EL (cell line): ENCODE results near the gene PARN.
A peak's percentile ranks its signal among the peaks of the same experiment; 100 is the strongest.
"Not testable (repeated sequence)": the region's sequence is repeated elsewhere in the genome, so short reads cannot be mapped to it uniquely, and the experiment has no call there.

Experiments used
- DNase-seq: peaks from one replicate; pipeline ENCODE4 v3.0.0-alpha.2; 2016

Gene PARN

DNA sequence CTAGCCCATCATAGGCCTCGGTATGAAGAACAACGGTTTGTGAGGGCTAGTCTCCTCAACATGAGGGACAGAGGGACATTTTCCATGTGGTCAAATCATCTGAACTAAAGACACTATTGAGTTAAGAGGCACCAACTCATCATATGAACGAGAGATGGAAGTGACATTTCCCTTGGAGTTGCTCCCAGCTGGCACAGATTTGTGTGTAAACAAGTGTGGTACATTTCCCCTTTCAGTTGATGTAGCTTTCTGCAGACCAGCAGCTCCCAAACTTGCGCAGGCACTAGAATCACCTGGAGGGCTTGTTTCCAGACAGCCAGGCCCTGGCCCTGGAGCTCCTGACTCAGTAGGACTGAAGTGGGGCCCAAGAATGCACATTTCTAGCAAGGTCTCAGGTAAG lies 205.5 kb downstream of the PARN start:
- DNase-seq, result no peak

- peak; percentile 31 for DNase-seq
These were observed 206.7 kb downstream of the PARN start for GRCh38 chr16:14423344-14423743.

- DNase-seq, result no peak
These were observed 209.2 kb downstream of the PARN start for GRCh38 chr16:14420721-14421488.

GRCh38 chr16:14420243-14420642 lies 209.8 kb downstream of the PARN start:
- not testable (repeated sequence) for DNase-seq

DNA sequence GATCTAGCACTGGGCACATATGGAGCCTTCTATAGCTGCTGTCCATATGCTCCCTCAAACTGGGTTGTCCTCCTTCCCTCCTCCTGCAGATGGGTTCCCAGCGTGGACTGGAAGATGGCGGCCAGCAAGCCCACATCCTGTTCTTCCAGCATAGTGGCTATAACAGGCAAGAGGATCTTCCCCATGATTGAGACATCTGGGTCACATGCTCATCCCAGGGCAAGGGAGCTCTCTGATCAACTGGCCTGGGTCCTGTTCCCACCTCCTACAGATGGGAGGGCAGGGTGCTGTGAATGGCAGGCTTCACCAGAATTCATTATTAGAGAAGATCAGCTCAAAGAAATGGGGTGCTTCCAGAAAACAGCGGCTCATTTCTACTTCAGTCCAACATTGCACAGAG lies 210.2 kb downstream of the PARN start:
- no peak for DNase-seq

DNA sequence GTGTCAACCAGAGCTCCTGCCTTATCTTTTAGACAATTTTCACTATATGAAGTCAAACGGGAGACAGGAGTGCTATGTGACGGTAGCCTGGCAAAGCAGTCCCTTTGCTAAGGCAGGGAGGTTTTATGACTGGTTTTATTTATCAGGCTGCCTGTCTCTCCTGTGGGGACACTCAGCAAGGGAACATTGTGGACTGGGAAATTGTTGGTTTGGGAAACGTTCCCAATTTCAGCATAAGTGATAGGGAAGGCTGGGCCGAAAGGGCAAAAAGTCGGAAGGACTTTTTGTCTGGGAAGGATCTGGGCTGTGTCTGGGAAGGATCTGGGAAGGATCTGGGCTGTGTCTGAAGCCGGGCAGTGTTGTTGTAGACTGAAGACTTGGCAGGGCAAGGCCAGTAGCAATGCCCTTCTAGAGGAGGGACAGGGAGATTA lies 211.2 kb downstream of the PARN start:
- DNase-seq, result no peak

DNA sequence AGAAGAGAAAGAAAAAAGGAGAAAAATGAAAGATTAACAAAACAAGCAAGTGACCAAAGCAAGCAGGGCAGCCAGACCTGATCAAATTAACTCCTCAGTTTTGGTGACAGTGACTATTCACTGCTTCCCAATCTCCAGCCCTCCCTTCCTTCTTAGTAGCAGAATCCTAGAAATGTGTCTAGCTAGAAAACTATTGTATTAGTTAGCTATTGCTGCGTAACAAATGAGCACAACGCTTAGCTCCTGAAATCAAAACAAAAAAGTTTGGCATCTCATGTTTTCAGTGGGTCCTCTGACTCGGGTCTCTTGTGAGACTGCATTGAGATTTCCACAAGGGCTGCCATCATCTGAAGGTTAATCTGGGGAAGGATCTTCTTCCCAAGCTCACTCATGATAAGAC lies 213.9 kb downstream of the PARN start:
- no peak for DNase-seq

GRCh38 chr16:14415291-14415690 lies 214.8 kb downstream of the PARN start:
- DNase-seq, result no peak

- peak; percentile 96 for DNase-seq
These were observed 220.5 kb downstream of the PARN start for GRCh38 chr16:14409563-14409962.

DNA sequence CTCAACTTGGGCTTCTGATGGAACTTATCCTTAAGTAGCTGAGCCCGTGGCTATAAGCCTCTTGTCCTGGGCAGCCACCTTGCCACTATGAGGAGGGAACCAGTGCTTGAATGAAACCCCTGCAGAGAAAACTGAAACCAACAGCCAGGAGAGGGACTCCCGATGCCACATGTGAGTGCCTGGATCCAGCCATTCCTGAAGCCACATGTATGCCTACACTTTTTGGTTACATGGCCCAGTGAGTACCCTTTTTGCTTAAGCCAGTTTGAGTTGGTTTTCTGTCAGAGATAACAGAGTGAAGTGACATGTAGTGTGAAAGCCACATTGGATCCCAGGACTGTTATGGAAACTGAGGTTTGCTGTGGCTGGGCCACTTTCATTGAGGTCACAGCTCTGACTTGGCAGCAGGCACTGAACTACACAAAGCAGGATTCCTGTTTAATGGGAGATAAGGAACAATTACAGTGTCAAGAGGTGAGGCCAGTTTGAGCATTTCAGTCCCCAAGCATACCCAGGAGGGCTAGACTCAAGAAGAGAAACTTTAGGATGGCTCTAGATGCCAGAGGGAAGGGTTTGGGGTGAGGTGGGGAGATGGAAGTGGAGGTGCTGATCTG lies 222.2 kb downstream of the PARN start:
- no peak for DNase-seq

GRCh38 chr16:14405611-14406537 lies 224.2 kb downstream of the PARN start:
- peak; percentile 22 for DNase-seq

GRCh38 chr16:14403001-14403389 lies 227.1 kb downstream of the PARN start:
- DNase-seq, result not testable (repeated sequence)

GRCh38 chr16:14402114-14403000 lies 227.7 kb downstream of the PARN start:
- DNase-seq, result not testable (repeated sequence)

GRCh38 chr16:14401711-14402061 lies 228.4 kb downstream of the PARN start:
- not testable (repeated sequence) for DNase-seq

DNA sequence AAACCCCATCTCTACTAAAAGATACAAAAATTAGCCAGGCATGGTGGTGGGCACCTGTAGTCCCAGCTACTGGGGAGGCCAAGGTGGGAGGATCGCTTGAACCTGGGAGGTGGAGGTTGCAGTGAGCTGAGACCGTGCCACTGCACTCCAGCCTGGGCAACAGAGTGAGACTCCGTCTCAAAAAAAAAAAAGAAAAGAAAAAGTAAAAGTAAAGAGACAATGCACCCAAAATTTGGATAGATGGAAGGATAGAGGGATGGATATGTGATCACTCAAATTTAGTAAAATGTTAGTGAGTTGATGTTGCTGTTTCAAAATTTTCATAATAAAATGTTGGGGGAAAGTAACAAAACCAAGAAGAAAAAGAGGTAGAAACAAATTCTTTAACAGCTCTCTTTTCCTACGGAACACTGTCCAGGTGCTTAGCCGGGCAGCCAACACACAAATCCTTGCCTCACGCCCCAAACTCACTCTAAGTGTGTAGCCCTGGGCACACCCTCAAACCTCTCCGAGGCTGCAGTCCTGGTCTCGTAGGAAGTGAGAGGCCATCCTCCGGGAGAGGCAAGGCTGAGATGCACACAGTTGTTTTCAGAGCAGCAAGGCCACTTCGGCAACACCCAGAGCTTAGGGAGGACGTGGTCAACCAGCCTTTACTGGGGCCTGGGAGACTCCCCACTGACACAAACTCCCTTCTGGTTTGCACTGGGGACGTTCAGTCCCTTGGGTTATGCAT lies 228.9 kb downstream of the PARN start:
- DNase-seq, result not testable (repeated sequence)

- DNase-seq, result no peak
These were observed 229.6 kb downstream of the PARN start for GRCh38 chr16:14400285-14400977.

- peak; percentile 74 for DNase-seq
These were observed 230.4 kb downstream of the PARN start for GRCh38 chr16:14399378-14400284.

DNA sequence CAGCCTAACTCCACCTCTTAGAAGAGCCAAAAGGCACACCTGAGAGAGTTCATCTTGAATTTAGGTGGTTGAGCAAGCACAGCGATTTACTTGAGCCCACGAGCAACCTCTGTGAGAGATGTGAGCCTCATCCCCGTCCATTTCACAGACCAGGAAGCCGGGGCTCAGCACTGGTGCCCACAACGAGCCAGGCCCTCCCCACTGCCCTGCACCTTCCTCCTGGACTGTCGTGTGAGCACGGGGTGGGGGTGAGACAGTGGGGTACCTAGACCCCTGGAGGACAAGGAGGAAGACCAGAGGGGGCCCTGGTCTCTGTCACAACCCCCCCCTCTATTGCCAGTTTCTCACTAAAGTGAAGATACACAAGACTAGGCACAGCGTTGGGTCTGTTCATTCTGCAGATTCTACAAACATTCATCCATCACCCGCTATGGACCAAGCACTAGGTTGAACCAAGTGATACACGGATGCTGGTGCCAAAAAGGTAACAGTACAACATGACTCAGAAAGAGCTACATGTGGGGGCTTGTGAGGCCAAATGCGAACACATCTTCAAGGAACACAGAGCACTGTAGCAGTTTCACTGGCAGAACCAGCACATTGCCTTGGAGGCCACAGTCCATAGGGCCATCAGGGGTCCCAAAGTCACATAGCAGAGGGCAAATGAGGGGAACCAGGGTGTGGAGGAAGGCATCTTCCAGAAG lies 231.9 kb downstream of the PARN start:
- DNase-seq, result no peak

DNA sequence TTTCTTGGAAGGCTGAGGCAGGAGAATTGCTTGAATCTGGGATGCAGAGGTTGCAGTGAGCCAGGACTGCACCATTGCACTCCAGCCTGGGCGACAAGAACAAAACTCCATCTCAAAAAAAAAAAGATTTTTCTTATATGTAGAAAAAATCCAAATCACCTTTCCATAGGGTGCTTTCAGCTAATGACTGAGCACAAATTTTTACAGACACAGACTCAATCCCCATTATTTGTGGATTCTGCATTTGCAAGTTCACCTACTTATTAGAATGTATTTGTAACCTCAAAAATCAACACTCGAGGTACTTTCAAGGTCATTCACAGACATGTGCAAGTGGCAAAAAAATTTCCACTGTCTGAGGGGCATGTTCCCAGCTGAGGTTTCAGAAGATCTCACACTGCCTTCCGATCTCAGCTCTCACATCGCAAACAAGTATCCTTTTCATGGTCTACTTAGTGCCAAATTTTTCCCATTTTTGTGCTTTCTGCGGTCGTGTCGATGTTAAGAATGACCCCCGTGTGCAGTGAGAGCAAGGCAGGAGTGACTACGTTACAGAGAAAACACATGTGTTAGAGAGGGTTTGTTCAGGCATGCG lies 234.3 kb downstream of the PARN start:
- DNase-seq, result not testable (repeated sequence)
